Islet precursor cell (in vitro differentiated cells): Measurements from ENCODE around the gene ZMIZ2.

Source experiments
- DNase-seq: peaks from one replicate; pipeline ENCODE4 v3.0.0-alpha.2; 2018

Gene ZMIZ2

GRCh38 chr7:44805950-44806349 lies 57.3 kb downstream of the ZMIZ2 start:
- DNase-seq, result no peak

- no peak for DNase-seq
These were observed 60.3 kb downstream of the ZMIZ2 start for GRCh38 chr7:44808914-44809393.

DNA sequence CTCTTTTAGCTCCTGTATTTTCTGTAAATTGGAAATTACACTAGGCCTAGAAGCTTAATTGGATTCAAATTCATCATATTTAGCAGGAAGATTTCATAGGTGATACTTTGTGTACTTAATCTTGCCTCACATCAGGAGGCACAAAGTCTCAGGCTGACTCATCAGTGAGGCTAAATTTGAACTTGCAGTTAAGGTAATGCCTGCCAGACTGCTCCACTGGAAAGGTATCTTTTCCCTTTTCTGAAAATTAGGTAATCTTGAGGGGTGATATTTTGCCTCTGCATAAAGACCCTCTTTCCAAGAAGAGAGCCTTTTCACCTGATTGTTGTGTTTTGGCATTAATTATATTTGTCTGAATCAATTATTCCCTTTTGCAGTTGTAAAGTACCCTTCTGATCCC lies 62.4 kb downstream of the ZMIZ2 start:
- no peak for DNase-seq

GRCh38 chr7:44811571-44811970 lies 62.9 kb downstream of the ZMIZ2 start:
- DNase-seq, result no peak

- DNase-seq, result no peak
These were observed 66.3 kb downstream of the ZMIZ2 start for GRCh38 chr7:44814919-44815318.

GRCh38 chr7:44819292-44819691 lies 70.6 kb downstream of the ZMIZ2 start:
- peak; percentile 63 for DNase-seq
